ENCODE results near the gene MYO9A.
"Not testable (repeated sequence)": the region's sequence is repeated elsewhere in the genome, so short reads cannot be mapped to it uniquely, and the experiment has no call there.

Gene MYO9A

DNA sequence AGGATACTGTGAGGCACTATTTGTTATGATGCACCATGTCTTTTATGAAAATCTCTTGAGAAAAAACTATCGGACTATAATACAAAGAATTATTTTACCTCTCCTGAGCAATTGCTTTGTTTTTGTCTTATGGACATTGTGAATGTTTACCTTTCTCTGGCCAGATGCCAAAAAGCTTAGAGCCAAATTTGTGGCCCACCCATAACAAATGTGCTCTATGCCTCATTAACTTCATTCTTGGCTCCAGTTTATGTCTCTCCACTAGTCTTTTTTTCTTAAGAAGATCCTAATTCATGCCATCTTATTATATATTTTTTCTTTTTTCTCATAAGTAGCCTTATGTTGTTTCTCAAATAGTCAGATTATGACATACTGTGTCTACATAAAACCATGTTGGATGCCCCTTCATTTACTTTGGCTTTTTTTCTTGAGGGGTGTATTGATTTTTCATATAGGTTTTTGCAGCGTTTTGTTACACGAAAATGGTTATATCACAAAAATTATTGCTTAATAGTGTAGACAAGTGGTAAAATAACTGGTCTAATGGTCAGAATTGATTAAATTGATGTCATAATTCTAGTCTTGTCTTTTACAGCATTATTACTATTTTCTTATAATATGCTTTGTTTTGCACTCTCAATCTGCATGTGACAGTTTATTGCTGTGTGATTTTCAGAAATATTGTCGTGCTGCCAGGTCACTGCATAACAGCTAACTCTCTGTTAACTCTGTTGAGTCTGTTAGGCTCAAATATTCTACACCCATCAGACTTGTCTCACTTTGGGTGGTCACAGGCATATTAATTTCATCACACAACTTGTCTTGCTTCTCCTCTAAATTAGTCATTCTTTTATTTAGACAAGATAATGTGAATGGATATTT is 18.5 kb upstream of the MYO9A start:
- peak; percentile 7 for FAIRE-seq
- DNase-seq (ENCODE audit: low spot score), result no peak

DNA sequence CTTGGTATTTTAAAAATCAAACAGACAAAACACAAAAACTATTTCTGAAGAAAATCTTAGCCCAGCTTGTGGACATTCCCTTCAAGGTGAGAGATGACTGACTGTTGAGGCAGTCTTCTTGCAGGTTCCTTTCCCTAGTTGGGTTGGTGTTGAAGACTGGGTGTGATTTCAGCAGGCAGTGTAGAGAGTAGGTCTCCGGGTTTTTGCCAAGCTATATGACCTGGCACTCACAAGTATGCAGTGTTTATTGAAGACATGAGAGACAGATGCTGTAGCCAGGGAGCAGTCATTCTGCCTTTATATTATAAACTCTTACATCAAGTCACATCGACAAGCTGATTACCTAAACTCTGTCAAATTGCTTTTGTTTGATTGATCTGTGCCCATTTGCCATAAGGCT is 17.8 kb upstream of the MYO9A start:
- no peak for DNase-seq (ENCODE audit: low spot score)
- no peak for FAIRE-seq

DNA sequence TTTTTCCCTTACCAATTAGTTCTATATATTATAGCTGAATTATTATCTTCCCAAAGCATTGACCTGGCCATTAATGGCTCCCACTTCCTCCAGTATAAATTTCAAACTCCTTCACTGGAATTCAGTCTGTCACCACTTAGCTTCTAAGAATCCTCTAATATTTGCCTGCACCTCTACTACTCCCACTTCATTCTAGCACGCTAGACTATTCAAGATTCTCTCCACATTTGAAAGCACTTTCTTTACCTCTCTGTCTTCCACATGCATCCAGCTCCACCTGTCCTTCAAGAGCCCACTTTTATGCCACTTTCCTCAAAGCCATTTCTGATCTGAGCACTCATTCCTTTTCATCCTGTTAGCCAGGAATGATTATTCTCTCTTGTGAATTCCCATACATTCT is 15.3 kb upstream of the MYO9A start:
- FAIRE-seq (no peak), DNase-seq (ENCODE audit: low spot score) (no peak)

DNA sequence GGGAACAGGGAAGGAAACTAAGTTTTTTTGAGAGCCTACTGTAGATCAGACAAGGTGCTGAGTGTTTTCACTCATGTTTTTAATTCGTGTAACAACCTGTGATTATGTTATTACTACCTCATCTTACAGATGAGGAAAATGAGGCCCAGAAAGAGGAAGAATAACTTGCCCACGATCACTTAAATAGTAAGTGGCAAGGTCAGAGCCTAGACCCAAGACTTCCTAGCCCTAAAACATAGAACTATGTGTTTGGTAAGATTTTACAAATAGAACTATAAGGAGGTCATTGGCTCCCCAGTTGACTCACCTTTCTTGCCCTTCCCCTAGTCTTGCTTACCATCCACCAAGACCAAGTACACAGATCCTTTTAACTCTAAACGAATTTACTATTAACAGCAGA is 14.0 kb upstream of the MYO9A start:
- FAIRE-seq (no peak), DNase-seq (ENCODE audit: low spot score) (no peak)

DNA sequence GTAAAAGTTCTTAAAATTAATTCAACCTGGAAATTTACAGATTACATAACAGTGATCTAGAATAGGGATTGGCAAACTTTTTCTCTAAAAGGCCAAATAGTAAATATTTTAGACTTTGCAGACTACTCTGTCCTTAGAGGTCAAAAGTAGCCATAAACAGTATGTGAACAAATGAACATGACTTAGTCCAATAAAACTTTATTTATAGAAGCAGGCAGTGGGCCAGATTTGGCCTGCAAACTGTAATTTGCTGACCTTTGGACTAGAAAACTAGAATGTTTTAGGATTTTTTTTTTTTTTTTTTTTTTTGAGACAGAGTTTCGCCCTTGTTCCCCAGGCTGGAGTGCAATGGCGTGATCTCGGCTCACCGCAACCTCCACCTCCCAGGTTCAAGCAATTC is 12.3 kb upstream of the MYO9A start:
- FAIRE-seq, result no peak
- DNase-seq (ENCODE audit: low spot score), result no peak

GRCh38 chr15:72128359-72128758 is 10.4 kb upstream of the MYO9A start:
- no peak for DNase-seq (ENCODE audit: low spot score)
- FAIRE-seq, result no peak

- DNase-seq (ENCODE audit: low spot score), result no peak
- no peak for FAIRE-seq
Measured at GRCh38 chr15:72127724-72128322, 9.9 kb upstream of the MYO9A start.

DNA sequence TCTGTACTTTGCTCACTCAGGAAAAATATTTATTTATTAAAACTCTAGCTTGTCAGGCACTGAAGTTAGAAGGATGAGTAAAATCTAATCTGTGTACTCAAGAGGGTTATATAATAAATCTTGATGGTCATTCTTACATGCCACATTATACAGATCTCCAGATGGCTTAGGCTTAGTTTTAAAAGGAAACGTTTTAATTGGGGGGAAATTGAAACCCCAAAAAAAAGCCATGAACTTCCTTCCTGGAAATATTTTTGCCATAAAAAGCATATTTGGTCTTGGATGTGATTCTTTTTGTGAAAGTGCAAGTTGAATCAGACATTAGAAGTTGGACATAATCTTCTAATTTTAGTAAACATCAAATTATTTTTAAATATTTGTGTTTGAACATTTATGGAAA is 6.3 kb upstream of the MYO9A start:
- no peak for FAIRE-seq
- no peak for DNase-seq (ENCODE audit: low spot score)

DNA sequence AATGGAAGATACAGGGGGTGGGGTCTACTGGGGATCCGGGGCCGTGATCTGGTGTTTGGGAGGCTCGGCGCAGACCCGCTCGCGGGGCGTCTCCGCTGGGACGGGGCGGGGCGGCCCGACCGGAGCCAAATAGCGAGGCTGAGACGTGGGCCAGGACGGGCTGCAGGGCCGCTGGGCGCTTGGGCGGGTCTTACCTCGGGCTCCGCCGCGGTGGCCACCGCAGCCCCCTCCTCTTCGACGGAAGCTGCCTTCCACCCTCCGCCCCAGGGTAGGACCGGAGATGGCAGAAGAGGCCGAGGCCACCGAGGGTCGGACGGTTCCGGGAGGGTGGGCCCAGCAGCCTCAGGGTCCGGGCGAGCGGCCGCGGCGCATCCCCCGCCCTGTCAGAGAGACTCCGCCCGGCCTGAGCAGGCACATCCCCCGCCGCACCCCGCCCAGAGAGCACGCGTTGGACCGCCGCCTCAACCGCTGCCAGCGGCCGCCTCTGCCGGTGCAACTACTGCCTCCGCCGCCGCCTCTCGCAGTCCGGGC is 399 bp downstream of the MYO9A start:
- DNase-seq (ENCODE audit: low spot score), result peak; percentile 23
- FAIRE-seq, result no peak

DNA sequence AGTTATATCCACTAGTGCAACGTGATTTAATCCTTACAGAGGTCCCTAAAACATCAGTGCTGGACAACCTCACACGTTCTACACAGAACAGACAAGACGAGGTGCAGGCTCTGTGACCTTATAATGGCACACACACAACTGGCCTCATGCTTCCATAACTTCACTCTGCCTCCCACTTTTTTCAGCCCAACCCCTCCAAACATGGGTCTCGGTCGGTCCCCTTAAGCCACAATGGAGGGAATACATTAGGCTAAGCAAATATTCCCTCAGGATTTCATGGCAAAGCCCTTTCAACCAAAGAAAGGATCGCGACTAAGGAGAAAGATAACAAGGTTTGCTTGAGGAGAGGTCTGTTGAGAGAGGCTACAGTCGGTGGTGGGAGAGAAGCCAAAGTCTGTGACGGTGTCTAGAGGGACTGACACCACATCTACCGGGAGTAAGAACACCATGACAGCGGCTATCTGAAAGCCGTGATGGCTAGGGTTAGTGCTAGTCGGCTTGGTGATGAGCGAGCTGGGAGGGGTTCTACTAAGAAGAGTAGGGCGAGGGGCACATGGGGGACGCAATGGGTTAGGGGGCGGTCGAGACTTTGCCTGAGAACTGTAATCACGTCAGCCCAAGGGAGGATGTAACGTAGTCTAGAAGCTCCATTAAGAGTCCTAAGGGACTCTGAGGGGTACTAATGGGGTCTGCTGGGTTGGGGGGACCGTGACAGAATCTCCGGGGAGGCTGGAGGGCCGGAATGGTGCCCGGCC is 1.0 kb downstream of the MYO9A start:
- DNase-seq (ENCODE audit: low spot score), result peak; percentile 3

DNA sequence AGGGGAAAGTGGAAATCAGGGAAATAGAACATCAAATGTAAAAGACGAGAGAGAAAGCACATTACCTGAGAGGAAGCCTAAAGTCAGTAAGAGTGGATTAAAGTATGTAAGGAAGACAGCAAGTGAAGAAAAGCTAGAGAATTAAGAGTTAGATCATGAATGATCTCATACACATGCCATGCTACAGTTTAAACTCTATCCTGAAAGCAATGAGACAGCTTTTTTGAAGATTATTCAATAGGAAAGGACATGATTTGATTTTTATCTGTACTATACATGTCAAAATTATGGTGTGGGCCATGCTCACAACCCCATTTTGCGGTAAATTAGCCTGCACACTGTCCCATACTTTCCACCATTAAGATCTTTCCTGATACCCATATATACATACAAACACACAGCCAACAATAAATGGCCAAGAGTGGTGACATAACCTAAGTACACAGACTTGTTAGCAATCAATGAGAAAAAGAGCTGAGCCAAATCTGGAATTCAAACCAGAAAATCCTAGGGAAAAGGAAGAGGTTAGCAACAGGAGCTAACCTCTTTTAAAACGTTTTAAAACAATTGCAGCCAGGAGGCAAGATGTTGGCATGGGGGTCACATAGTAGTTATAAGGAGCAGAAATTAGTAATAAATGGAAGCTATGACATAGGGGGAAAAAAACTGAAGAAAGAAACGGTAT is 4.5 kb downstream of the MYO9A start:
- FAIRE-seq, result no peak

More for the DNA sequence above, 1.0 kb downstream of the MYO9A start:
- no peak for FAIRE-seq

DNA sequence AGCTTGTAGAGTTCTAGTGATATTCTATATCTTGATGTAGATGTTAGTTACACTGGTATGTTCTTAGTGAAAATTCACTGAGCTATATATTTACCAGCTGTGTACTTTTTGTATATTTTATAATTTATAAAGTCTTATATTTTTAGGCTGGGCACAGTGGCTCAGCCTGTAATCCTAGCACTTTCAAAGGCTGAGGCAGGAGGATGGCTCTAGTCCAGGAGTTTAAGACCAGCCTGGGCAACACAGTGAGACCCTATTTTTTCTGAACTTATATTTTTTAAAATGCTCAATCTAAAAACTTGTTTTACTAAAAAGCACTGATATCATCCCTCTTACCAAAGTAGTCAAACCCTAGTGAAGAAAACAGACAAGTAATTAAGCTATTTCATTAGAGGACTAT is 5.1 kb downstream of the MYO9A start:
- FAIRE-seq, result no peak
- no peak for DNase-seq (ENCODE audit: low spot score)

More for the DNA sequence above, 4.5 kb downstream of the MYO9A start:
- peak; percentile 3 for DNase-seq (ENCODE audit: low spot score)

DNA sequence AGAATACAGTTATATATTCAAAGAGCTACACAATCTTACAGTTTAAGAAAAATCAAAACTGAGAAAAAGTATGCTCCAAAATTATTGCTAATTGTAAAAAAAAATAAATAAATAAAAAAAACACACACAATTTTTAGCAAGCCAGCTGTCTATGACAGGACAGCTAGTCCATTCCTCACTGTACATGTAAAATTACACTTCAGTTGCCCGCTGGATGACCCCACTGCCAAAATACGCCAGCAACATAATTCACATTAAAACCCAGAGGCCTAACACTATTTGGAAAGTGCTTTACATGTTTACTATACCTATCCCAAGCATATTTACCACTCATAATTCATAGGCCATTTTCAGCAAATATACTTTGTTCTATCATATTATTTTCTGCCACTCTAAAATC is 5.8 kb downstream of the MYO9A start:
- FAIRE-seq, result no peak

DNA sequence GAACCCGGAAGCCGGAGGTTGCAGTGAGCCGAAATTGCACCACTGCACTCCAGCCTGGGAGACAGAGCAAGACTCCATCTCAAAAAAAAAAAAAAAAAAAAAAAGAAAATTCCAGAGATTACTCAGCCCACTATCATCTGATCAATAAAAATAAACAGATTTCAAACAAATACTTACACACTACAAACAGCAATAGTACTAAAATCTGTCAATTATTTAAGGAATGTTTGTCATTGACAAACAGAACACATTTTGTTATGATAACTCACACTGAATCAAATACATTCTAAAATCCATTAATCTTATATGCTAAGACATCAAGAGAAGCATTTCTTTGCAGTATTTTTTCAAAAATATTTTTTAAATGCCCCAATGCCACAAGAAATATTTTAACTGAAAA is 7.6 kb downstream of the MYO9A start:
- no peak for FAIRE-seq
- DNase-seq (ENCODE audit: low spot score), result no peak

More for the DNA sequence above, 5.8 kb downstream of the MYO9A start:
- peak; percentile 1 for DNase-seq (ENCODE audit: low spot score)

GRCh38 chr15:72106068-72106467 is 11.9 kb downstream of the MYO9A start:
- DNase-seq (ENCODE audit: low spot score) (no peak), FAIRE-seq (no peak)

- no peak for DNase-seq (ENCODE audit: low spot score)
- FAIRE-seq, result no peak
Measured at GRCh38 chr15:72105111-72105510, 12.8 kb downstream of the MYO9A start.

GRCh38 chr15:72100551-72100950 is 17.4 kb downstream of the MYO9A start:
- FAIRE-seq; DNase-seq (ENCODE audit: low spot score): not testable (repeated sequence)

- FAIRE-seq, result no peak
- DNase-seq (ENCODE audit: low spot score), result no peak
Measured at GRCh38 chr15:72099155-72099554, 18.8 kb downstream of the MYO9A start.

DNA sequence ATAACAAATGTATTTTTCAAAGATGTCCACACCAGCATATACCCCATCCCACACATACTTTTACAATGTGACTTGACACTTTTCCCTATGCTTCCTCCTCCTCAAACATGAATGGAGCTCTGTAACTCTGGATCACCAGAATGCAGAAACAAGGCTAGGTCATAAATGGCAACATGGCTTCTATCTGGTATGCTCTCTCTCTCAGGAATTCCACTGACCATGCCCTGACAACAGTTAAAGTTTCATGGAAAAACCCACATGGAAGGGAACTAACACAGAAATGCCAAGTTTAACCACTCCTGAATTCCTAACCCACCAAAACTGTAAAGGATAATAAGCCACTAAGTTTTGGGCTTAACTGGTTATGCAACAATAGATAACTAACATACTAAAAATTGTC is 19.9 kb downstream of the MYO9A start:
- no peak for FAIRE-seq
- peak; percentile 3 for DNase-seq (ENCODE audit: low spot score)

- no peak for DNase-seq (ENCODE audit: low spot score)
- FAIRE-seq, result no peak
Measured at GRCh38 chr15:72096796-72097195, 21.2 kb downstream of the MYO9A start.

DNA sequence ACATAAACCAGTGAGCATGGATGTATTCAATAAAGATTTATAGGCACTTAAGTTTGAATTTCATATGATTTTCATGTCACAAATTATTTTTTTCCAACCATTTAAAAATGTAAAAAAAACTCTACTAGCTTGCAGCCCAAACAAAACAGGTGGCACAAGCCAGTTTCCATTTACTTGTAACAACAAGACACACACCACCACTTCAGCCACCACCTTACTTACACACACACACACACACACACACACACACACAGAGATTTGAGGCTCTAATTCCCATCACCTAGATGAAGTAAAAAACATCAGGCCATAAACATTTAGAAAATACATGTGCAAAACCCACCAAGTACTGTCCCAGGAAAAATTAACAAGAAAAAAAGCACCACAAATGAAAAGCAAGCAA is 25.3 kb downstream of the MYO9A start:
- DNase-seq (ENCODE audit: low spot score) (no peak), FAIRE-seq (no peak)
